Stimulated activated CD4-positive, alpha-beta T cell treated with anti-CD3 and anti-CD28 coated beads, Interleukin-2, amount 100 ng/mL, for 4 hours (primary cell): ENCODE results near the gene TKFC.

Source experiments
- DNase-seq: peaks from one replicate; pipeline ENCODE4 v3.0.0-alpha.2; 2020; ENCODE audit warnings: low read depth

The TKFC gene

GRCh38 chr11:61345954-61346843 lies 13.2 kb downstream of the TKFC start:
- DNase-seq = no peak

- no peak for DNase-seq
Observed at GRCh38 chr11:61347916-61348461, 15.0 kb downstream of the TKFC start.

GRCh38 chr11:61349189-61349751 lies 16.2 kb downstream of the TKFC start:
- no peak for DNase-seq

GRCh38 chr11:61349916-61350315 lies 16.9 kb downstream of the TKFC start:
- no peak for DNase-seq

GRCh38 chr11:61350336-61350735 lies 17.3 kb downstream of the TKFC start:
- no peak for DNase-seq

- DNase-seq = no peak
Observed at GRCh38 chr11:61350803-61351202, 17.8 kb downstream of the TKFC start.

- no peak for DNase-seq
Observed at GRCh38 chr11:61352038-61352437, 19.0 kb downstream of the TKFC start.

GRCh38 chr11:61353131-61354067 lies 20.4 kb downstream of the TKFC start:
- no peak for DNase-seq

- DNase-seq = no peak
Observed at GRCh38 chr11:61354208-61354607, 21.2 kb downstream of the TKFC start.

GRCh38 chr11:61356706-61357105 lies 23.7 kb downstream of the TKFC start:
- no peak for DNase-seq

GRCh38 chr11:61357233-61357893 lies 24.3 kb downstream of the TKFC start:
- no peak for DNase-seq

- DNase-seq = no peak
Observed at GRCh38 chr11:61357894-61358239, 24.8 kb downstream of the TKFC start.

- no peak for DNase-seq
Observed at GRCh38 chr11:61358566-61358965, 25.5 kb downstream of the TKFC start.

GRCh38 chr11:61359516-61359915 lies 26.5 kb downstream of the TKFC start:
- no peak for DNase-seq

- no peak for DNase-seq
Observed at GRCh38 chr11:61361237-61361740, 28.3 kb downstream of the TKFC start.

GRCh38 chr11:61361741-61362541 lies 28.9 kb downstream of the TKFC start, which contains the start of the genes CYB561A3 and TMEM138:
Gene CYB561A3, minus strand, starts transcription at chr11:61361882. Its CDS starts 5,169 bp downstream, at chr11:61356713.
Gene TMEM138, plus strand, starts transcription at chr11:61362374. Its CDS starts 2,017 bp downstream, at chr11:61364391.
- peak; percentile 79 for DNase-seq

- peak; percentile 5 for DNase-seq
Observed at GRCh38 chr11:61362542-61362875, 29.5 kb downstream of the TKFC start.

- no peak for DNase-seq
Observed at GRCh38 chr11:61364012-61364675, 31.1 kb downstream of the TKFC start.

GRCh38 chr11:61367406-61367805 lies 34.4 kb downstream of the TKFC start:
- DNase-seq = no peak

- no peak for DNase-seq
Observed at GRCh38 chr11:61368646-61369045, 35.6 kb downstream of the TKFC start.
